OCI-LY3 (cell line): ENCODE data around the gene AGTR1.

Experiments used
- EZH2phosphoT487 ChIP-seq: fragments of 200-600 bp; shearing (Covaris generic); IDR thresholded peaks from 2 replicates; pipeline ENCODE4 v1.6.1; 2018; ENCODE audit warnings: antibody characterized with exemption, mixed run types, low read depth
- TF ChIP-seq, protein P1 (sequence below): fragments of 200-600, 300-600 bp; sonication (generic); IDR thresholded peaks from 2 replicates; pipeline ENCODE4 v1.5.1; 2014; ENCODE audit warnings: antibody characterized with exemption, low read length, low read depth

DNA sequence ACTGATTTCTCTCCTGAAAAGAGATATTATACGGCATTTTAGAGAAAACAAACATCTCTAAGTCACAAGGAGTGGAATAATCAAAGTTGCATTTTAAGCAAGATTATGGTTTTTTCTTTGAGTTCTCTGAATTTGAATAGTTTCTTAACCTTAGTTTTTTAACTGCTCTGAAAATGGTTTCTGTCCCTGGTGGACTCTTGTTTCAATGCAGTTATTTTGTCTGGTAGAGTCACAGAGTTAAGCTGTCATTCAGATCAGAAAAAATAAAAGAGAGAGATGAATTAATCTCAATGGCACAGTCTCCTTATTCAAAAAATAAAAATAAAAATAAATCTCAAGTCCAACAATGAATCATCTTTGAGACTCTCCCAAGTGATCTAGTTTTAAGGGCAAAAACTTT is 19.0 kb downstream of the AGTR1 start:
- TF ChIP-seq, protein P1, sequence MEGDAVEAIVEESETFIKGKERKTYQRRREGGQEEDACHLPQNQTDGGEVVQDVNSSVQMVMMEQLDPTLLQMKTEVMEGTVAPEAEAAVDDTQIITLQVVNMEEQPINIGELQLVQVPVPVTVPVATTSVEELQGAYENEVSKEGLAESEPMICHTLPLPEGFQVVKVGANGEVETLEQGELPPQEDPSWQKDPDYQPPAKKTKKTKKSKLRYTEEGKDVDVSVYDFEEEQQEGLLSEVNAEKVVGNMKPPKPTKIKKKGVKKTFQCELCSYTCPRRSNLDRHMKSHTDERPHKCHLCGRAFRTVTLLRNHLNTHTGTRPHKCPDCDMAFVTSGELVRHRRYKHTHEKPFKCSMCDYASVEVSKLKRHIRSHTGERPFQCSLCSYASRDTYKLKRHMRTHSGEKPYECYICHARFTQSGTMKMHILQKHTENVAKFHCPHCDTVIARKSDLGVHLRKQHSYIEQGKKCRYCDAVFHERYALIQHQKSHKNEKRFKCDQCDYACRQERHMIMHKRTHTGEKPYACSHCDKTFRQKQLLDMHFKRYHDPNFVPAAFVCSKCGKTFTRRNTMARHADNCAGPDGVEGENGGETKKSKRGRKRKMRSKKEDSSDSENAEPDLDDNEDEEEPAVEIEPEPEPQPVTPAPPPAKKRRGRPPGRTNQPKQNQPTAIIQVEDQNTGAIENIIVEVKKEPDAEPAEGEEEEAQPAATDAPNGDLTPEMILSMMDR, result no peak
- TF ChIP-seq EZH2phosphoT487, result no peak
